SK-N-SH treated with all-trans-retinoic acid at 6 μM for 48 hours (cell line): ENCODE results near the gene KRTAP21-1.
A peak's percentile ranks its signal among the peaks of the same experiment; 100 is the strongest.

Source experiments
- ATAC-seq: fragments of 200-7000 bp; cut with Tn5 transposase; 3 replicates; pipeline ENCODE4 v1.9.1; 2020; ENCODE audit warnings: mild to moderate bottlenecking, moderate library complexity
- ARNTL ChIP-seq: fragments of 450-650 bp; formaldehyde crosslinking; IDR thresholded peaks from 2 replicates; pipeline ENCODE4 v1.5.0; 2020; ENCODE audit warnings: low read depth, mild to moderate bottlenecking, moderate library complexity, borderline replicate concordance
- BACH2 ChIP-seq: fragments of 250-450 bp; sonication (Bioruptor Pico); IDR thresholded peaks from 2 replicates; pipeline ENCODE4 v1.9.0; 2021; ENCODE audit warnings: mild to moderate bottlenecking, borderline replicate concordance
- CREB5 ChIP-seq: fragments of 250-450 bp; sonication (Bioruptor Pico); IDR thresholded peaks from 2 replicates; pipeline ENCODE4 v1.5.1; 2020; ENCODE audit warnings: low read depth, mild to moderate bottlenecking, moderate library complexity
- CSDC2 ChIP-seq: fragments of 250-450 bp; sonication (Bioruptor Pico); IDR thresholded peaks from 2 replicates; pipeline ENCODE4 v1.5.0; 2020; ENCODE audit warnings: mild to moderate bottlenecking, moderate library complexity
- CSRNP3 ChIP-seq: fragments of 250-450 bp; sonication (Bioruptor Pico); IDR thresholded peaks from 2 replicates; pipeline ENCODE4 v1.5.1; 2021; ENCODE audit warnings: mild to moderate bottlenecking, moderate library complexity
- ESRRG ChIP-seq: fragments of 250-450 bp; sonication (Bioruptor Pico); IDR thresholded peaks from 2 replicates; pipeline ENCODE4 v1.6.1; 2021; ENCODE audit warnings: mild to moderate bottlenecking
- GLIS3 ChIP-seq: fragments of 250-450 bp; sonication (Bioruptor Pico); IDR thresholded peaks from 2 replicates; pipeline ENCODE4 v1.5.0; 2020; ENCODE audit warnings: mild to moderate bottlenecking, moderate library complexity
- ISL1 ChIP-seq: fragments of 250-450 bp; sonication (Bioruptor Pico); IDR thresholded peaks from 2 replicates; pipeline ENCODE4 v2.1.2; 2022; ENCODE audit warnings: mild to moderate bottlenecking, moderate library complexity
- OSR1 ChIP-seq: fragments of 250-450 bp; sonication (Bioruptor Pico); IDR thresholded peaks from 2 replicates; pipeline ENCODE4 v1.8.0; 2022; ENCODE audit warnings: moderate library complexity, mild to moderate bottlenecking, inconsistent platforms
- PATZ1 ChIP-seq: fragments of 250-450 bp; sonication (Bioruptor Pico); IDR thresholded peaks from 2 replicates; pipeline ENCODE4 v1.8.0; 2020; ENCODE audit warnings: mild to moderate bottlenecking, moderate library complexity, borderline replicate concordance
- POU6F1 ChIP-seq: fragments of 250-450 bp; sonication (Bioruptor Pico); IDR thresholded peaks from 2 replicates; pipeline ENCODE4 v1.8.0; 2021; ENCODE audit warnings: low read depth, mild to moderate bottlenecking, moderate library complexity, borderline replicate concordance
- PPARA ChIP-seq: fragments of 250-450 bp; sonication (Bioruptor Pico); IDR thresholded peaks from 2 replicates; pipeline ENCODE4 v1.5.0; 2020; ENCODE audit warnings: mild to moderate bottlenecking, borderline replicate concordance
- RARB ChIP-seq: fragments of 250-450 bp; sonication (Bioruptor Pico); IDR thresholded peaks from 2 replicates; pipeline ENCODE4 v1.8.0; 2021; ENCODE audit warnings: mild to moderate bottlenecking, moderate library complexity
- SNAI2 ChIP-seq: fragments of 250-450 bp; sonication (Bioruptor Pico); IDR thresholded peaks from 2 replicates; pipeline ENCODE4 v1.5.0; 2020; ENCODE audit warnings: mild to moderate bottlenecking, moderate library complexity
- TCF4 ChIP-seq: fragments of 250-450 bp; sonication (Bioruptor Pico); IDR thresholded peaks from 2 replicates; pipeline ENCODE4 v1.8.0; 2021; ENCODE audit warnings: mild to moderate bottlenecking, moderate library complexity, borderline replicate concordance
- TOX ChIP-seq: fragments of 250-450 bp; sonication (Bioruptor Pico); IDR thresholded peaks from 2 replicates; pipeline ENCODE4 v1.8.0; 2021; ENCODE audit warnings: mild to moderate bottlenecking, moderate library complexity, borderline replicate concordance
- TSHZ2 ChIP-seq: fragments of 250-450 bp; sonication (Bioruptor Pico); IDR thresholded peaks from 2 replicates; pipeline ENCODE4 v1.5.0; 2020; ENCODE audit warnings: mild to moderate bottlenecking, moderate library complexity
- ZC3H10 ChIP-seq: fragments of 250-450 bp; sonication (Bioruptor Pico); IDR thresholded peaks from 2 replicates; pipeline ENCODE4 v1.5.1; 2021; ENCODE audit warnings: mild to moderate bottlenecking, moderate library complexity
- ZFP3 ChIP-seq: fragments of 250-450 bp; sonication (Bioruptor Pico); IDR thresholded peaks from 2 replicates; pipeline ENCODE4 v1.5.0; 2020; ENCODE audit warnings: mild to moderate bottlenecking, moderate library complexity
- ZFP30 ChIP-seq: fragments of 450-650 bp; formaldehyde crosslinking; IDR thresholded peaks from 2 replicates; pipeline ENCODE4 v1.5.0; 2022; ENCODE audit warnings: mild to moderate bottlenecking, moderate library complexity
- ZNF565 ChIP-seq: fragments of 450-650 bp; formaldehyde crosslinking; conservative IDR thresholded peaks from 2 replicates; pipeline ENCODE4 v1.5.0; 2020; ENCODE audit warnings: low read depth, mild to moderate bottlenecking, moderate library complexity
- ZNF70 ChIP-seq: fragments of 450-650 bp; formaldehyde crosslinking; IDR thresholded peaks from 2 replicates; pipeline ENCODE4 v1.5.0; 2020; ENCODE audit warnings: mild to moderate bottlenecking, moderate library complexity
- ZNF8 ChIP-seq: fragments of 450-650 bp; formaldehyde crosslinking; IDR thresholded peaks from 2 replicates; pipeline ENCODE4 v1.5.0; 2020; ENCODE audit warnings: mild to moderate bottlenecking, moderate library complexity

Gene KRTAP21-1

GRCh38 chr21:30726726-30727125 is 28.5 kb downstream of the KRTAP21-1 start:
- ATAC-seq, result no peak
- TF ChIP-seq POU6F1 (CRISPR knock-in tag), result no peak
- no peak for TF ChIP-seq SNAI2 (CRISPR knock-in tag)
- TF ChIP-seq ESRRG (CRISPR knock-in tag), result no peak
- no peak for TF ChIP-seq RARB (CRISPR knock-in tag)
- no peak for TF ChIP-seq OSR1 (CRISPR knock-in tag)

GRCh38 chr21:30719401-30719800 is 35.8 kb downstream of the KRTAP21-1 start:
- TF ChIP-seq GLIS3 (no peak), ESRRG (CRISPR knock-in tag) (no peak), CSRNP3 (CRISPR knock-in tag) (no peak), ISL1 (CRISPR knock-in tag) (no peak), ZNF70 (CRISPR knock-in tag) (no peak), CSDC2 (no peak), ZFP3 (CRISPR knock-in tag) (no peak), TCF4 (CRISPR knock-in tag) (no peak), PPARA (no peak), CREB5 (CRISPR knock-in tag) (no peak), ZNF565 (CRISPR knock-in tag) (no peak), ZC3H10 (no peak), ZNF8 (CRISPR knock-in tag) (no peak), TSHZ2 (CRISPR knock-in tag) (no peak), BACH2 (CRISPR knock-in tag) (no peak), TOX (no peak), ZFP30 (CRISPR knock-in tag) (no peak), ARNTL (CRISPR knock-in tag) (no peak)
- ATAC-seq, result no peak

- TF ChIP-seq TOX (peak; percentile 89; the same call in 1 of the 2 replicates), ISL1 (CRISPR knock-in tag) (peak; percentile 90), POU6F1 (CRISPR knock-in tag) (no peak), CREB5 (CRISPR knock-in tag) (peak; percentile 61; the same call in 1 of the 2 replicates), PATZ1 (CRISPR knock-in tag) (peak; percentile 80), SNAI2 (CRISPR knock-in tag) (no peak), OSR1 (CRISPR knock-in tag) (no peak), ZC3H10 (peak; percentile 74; the same call in 1 of the 2 replicates)
- ATAC-seq, result peak; percentile 70
Observed at GRCh38 chr21:30718239-30718909, 36.9 kb downstream of the KRTAP21-1 start, which contains the start of gene KRTAP21-3. KRTAP21-3 (minus strand) TSS chr21:30718777; CDS start chr21:30718759, 18 bp downstream.
